Measurements from ENCODE around the gene RNGTT.

The RNGTT gene

DNA sequence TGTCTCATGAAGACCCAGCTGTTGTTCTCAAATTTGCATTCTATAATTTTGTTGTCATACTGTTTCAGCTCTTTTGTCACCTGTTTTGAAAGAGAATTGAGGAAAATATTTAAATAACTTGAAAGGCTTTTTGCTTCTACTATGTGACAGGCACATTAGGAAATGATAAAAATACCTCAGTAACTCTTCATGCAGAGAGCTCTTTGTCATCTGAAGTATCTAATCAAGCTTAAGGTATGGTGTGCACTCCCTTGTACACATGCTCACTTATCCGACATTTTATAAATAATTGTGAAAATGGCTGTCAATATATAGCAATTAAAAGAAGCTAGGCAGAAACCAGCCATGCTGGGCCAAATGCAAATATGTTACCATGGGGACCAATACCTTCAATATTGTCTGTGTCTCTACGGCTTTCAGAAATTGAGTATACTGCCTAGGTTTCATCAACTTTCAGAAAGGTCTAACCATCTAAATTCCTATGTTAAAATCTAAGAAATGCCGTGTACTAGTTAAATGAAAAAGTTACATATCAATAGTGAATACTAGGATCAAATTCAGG, 349.0 kb downstream of the RNGTT start:
- no peak for DNase-seq (ENCODE audit: low read depth)
- TF ChIP-seq, protein P1, sequence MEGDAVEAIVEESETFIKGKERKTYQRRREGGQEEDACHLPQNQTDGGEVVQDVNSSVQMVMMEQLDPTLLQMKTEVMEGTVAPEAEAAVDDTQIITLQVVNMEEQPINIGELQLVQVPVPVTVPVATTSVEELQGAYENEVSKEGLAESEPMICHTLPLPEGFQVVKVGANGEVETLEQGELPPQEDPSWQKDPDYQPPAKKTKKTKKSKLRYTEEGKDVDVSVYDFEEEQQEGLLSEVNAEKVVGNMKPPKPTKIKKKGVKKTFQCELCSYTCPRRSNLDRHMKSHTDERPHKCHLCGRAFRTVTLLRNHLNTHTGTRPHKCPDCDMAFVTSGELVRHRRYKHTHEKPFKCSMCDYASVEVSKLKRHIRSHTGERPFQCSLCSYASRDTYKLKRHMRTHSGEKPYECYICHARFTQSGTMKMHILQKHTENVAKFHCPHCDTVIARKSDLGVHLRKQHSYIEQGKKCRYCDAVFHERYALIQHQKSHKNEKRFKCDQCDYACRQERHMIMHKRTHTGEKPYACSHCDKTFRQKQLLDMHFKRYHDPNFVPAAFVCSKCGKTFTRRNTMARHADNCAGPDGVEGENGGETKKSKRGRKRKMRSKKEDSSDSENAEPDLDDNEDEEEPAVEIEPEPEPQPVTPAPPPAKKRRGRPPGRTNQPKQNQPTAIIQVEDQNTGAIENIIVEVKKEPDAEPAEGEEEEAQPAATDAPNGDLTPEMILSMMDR (IDR thresholded peaks at IDR 0.05; ENCODE audit: insufficient read depth, low read depth, low read length, missing control alignments) = no peak
- H3K4me3 ChIP-seq (ENCODE audit: low read length) = no peak overlapping the region

DNA sequence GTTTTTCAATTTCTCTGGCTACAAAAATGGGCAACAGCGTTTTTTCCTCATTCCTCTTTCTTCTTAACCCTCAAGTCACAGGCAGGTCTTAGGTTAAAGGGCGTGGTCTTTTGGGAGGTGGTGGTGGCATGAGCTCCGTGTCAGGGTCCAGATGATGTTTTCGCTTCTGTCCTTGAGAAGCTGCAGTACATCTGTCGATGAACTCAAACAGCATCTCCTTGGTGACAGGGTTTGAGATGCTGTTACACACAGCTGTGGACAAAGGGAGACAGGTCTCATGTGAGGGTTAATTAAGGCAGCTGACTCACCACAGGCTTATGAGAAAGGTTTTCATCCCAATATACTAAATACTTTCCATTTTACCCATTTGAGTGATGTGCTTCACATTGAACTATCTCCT, 350.8 kb downstream of the RNGTT start:
- DNase-seq (ENCODE audit: low read depth) = no peak
- H3K4me3 ChIP-seq (ENCODE audit: low read length) = no peak overlapping the region
- TF ChIP-seq, protein P1 (IDR thresholded peaks at IDR 0.05; ENCODE audit: insufficient read depth, low read depth, low read length, missing control alignments) = no peak

DNA sequence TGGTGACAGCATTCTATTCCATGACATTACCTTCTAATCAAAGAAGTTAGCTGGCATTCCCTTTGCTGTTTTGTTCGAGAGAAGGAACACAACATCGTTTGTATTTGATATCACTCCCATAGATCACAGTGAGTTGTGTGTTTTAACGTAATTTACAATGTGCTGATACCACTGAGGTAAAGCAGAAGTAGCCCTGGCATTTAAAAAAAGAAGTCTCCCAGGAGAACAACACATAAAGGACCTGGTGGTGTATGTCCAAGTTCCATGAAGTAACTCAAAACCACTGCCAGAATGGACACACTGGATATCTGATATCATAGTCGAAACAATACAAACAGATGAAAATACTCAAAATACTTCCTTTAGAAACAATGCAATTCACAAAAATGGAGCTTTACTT, 351.7 kb downstream of the RNGTT start:
- DNase-seq (ENCODE audit: low read depth) = no peak
- H3K4me3 ChIP-seq (ENCODE audit: low read length) = no peak overlapping the region
- TF ChIP-seq, protein P1 (IDR thresholded peaks at IDR 0.05; ENCODE audit: insufficient read depth, low read depth, low read length, missing control alignments) = no peak

DNA sequence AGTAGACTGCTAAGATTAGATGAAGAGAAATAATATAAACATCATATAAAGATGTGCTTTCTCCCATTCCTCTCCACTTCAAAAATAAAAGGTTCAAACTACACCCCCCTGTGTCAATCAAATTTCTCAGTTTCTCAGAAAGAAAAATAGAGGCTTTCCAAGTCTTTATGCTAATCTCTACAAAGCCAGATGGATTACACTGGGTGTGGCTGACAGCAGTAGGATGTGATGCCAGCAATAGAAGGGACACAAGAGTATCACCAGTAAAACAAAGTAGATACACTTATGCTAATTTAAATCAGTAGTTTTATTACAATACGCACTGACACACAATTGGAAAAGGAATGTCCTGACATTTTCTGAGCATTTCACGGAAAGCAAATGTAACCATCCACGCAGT, 353.4 kb downstream of the RNGTT start:
- TF ChIP-seq, protein P1 (IDR thresholded peaks at IDR 0.05; ENCODE audit: insufficient read depth, low read depth, low read length, missing control alignments) = no peak
- H3K4me3 ChIP-seq (ENCODE audit: low read length) = no peak overlapping the region
- no peak for DNase-seq (ENCODE audit: low read depth)

DNA sequence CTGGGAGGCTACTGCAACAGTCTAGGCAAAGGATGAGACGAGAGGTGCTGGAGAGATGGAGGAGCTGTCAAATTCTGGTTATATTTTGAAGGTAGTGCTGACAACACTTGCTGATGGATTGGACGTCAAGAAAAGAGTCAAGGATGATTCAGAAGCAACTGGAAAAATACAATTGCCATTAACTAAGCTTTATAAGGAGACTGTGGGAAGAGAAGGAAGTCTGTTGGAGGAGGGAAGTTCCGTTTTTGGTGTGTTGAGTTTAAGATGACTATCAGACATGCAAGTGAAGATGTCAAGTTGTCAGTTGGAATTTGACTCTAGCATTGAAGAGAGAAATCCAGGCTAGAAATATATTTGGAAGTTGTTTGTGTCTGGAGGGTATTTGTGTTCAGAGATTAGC, 358.1 kb downstream of the RNGTT start:
- no peak for DNase-seq (ENCODE audit: low read depth)
- TF ChIP-seq, protein P1 (IDR thresholded peaks at IDR 0.05; ENCODE audit: insufficient read depth, low read depth, low read length, missing control alignments) = no peak
- no peak overlapping the region for H3K4me3 ChIP-seq (ENCODE audit: low read length)

DNA sequence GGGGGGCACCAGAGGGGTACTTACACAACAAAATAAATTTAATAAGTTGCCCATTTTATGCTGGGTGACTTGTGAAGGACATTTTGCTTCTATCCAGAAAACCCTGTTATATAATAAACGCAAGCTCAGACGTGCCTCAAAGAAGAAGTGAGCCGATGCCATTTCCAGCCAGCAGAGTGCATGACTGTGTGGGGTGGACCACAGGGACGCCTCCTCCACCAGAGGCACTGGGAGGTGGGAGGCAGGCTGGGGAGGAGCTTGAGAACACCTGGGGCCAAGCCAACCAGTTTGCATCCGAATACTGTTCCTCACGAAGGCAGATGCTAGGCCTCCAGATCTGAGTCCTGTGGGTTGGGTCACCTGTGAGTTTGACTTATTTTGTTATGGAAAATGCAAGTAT, 363.8 kb downstream of the RNGTT start:
- DNase-seq (ENCODE audit: low read depth) = no peak
- no peak overlapping the region for H3K4me3 ChIP-seq (ENCODE audit: low read length)
- TF ChIP-seq, protein P1 (IDR thresholded peaks at IDR 0.05; ENCODE audit: insufficient read depth, low read depth, low read length, missing control alignments) = no peak

DNA sequence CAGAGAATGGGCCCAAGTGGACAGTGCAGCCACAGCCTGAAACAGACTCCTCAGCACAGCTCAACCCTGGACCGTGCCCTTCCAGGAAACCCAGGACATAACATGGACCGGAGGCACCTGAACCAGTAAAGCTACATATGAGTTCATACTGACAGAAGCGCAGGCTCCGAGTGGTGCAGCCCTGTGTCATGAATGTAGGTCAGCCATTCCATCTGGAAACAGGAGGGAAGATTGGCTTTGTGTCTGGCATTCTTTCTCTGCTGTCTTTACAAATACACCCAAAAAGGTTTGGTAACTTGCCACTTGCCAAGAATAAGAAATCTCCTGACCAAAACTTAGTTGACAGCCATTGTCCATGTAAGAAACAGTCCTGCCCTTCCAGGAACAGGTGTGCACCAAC, 366.6 kb downstream of the RNGTT start:
- H3K4me3 ChIP-seq (ENCODE audit: low read length) = no peak overlapping the region
- TF ChIP-seq, protein P1 (IDR thresholded peaks at IDR 0.05; ENCODE audit: insufficient read depth, low read depth, low read length, missing control alignments) = no peak
- no peak for DNase-seq (ENCODE audit: low read depth)
